Measurements from ENCODE around the gene TCF12.
"Not testable (repeated sequence)": the region's sequence is repeated elsewhere in the genome, so short reads cannot be mapped to it uniquely, and the experiment has no call there.

Gene TCF12

DNA sequence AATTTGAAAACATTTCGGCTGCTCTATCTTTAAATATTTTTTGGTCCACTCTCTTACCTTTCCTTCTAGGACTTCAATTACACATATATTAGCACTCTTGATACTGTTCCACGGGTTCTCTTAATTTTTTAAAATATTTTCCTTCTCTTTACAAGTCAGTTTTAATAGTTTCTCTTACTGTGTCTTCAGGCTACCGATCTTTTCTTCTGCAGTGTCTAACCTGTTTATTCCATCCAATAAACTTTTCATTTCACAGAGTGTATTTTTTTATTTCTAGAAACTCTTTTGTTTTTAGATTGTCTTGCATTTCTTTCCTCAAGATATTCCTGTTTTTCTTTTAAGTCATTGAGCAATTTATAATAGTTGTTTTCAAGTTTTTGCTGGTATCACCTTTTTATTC lies 27.7 kb downstream of the TCF12 start:
- no peak for DNase-seq (ENCODE audit: low read depth)

DNA sequence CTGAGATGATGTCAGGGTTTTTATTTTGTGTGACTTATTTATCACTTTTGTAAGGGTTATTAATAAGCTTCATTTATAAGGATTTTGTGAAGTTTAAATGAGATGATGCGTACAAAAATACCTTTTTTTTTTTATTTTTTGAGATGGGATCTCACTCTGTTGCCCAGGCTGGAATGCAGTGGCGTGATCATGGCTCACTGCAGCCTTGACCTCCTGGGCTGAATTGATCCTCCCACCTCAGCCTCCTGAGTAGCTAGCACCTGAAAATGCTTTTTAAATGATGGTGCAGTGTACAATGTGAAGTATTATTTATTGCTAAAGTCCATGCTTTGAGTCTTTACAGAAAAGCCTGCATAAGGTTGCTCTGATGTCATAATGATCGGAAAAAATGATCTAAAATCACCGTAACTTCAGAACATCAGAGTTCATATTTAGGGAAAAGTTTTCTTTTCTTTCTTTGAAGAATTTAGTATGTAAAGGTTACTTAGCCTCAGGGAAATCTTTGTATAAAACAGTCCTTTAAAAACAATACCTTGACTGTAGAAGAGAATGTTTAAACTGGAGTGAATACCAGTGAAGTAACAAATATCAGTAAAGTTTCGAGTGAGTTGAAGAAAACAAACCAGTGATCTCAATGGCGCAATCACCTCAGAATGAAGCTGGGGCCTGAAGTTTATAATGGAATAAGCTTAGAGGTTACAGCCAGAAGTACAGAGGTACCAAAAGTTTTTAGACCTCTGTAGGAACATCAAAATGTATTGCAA lies 29.7 kb downstream of the TCF12 start:
- peak; percentile 49 for DNase-seq (ENCODE audit: low read depth)

DNA sequence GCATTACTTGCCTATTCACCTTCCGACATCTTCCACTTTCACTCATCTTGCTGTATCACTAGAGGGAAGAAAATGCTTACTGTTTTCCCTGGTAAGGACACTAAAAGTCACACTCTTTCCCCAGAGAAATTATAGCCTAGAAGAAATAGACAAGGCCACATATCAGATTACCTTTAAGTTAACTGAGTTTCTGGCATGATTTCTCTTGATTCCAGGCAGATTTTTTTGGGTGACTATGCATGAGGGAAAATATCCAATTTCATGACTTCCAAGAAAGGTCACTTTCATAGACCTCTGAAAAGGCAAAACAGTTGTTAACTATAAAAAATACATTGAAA lies 30.3 kb downstream of the TCF12 start:
- no peak for DNase-seq (ENCODE audit: low read depth)

DNA sequence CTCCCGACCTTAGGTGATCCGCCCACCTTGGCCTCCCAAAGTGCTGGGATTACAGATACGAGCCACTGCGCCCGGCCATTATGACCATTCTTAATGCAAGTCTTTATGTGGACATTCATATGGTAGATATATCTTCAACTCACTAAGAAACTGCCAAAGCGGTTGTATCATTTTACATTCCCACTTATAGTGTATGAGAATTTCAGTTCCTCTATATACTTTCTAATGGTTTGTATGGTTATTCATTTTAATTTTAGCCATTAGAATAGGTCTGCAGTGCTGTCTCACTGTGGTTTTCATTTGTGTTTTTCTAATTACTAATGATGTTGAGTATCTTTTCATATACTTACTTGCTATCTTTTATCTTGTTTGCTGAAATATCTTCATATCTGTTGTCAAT lies 32.5 kb downstream of the TCF12 start:
- no peak for DNase-seq (ENCODE audit: low read depth)

DNA sequence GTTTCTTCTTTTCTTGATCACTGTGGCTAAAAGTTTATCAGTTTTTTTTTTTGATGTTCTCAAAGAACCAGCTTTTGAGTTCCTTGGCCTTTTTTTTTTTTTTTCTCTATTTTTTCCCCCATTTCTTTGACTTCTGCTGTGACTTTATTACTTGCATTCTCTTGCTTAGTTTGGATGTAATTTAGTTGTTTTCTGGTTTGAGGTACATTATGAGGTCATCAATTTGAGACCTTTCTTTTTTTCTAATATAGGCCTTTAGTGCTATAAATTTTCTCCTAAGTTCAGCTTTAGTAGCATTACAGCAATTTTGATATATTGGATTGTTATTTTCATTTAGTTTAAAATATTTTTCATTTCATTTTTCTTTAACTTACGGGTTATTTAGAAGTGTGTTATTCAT lies 35.3 kb downstream of the TCF12 start:
- DNase-seq (ENCODE audit: low read depth) = no peak

DNA sequence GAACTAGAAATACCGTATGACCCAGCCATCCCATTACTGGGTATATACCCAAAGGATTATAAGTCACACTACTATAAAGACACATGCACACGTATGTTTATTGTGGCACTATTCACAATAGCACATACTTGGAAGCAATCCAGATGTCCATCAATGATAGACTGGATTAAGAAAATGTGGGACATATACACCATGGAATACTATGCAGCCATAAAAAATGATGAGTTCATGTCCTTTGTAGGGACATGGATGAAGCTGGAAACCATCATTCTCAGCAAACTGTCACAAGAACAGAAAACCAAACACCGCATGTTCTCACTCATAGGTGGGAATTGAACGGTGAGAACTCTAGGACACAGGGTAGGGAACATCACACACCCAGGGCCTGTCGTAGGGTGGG lies 36.6 kb downstream of the TCF12 start:
- not testable (repeated sequence) for DNase-seq (ENCODE audit: low read depth)

DNA sequence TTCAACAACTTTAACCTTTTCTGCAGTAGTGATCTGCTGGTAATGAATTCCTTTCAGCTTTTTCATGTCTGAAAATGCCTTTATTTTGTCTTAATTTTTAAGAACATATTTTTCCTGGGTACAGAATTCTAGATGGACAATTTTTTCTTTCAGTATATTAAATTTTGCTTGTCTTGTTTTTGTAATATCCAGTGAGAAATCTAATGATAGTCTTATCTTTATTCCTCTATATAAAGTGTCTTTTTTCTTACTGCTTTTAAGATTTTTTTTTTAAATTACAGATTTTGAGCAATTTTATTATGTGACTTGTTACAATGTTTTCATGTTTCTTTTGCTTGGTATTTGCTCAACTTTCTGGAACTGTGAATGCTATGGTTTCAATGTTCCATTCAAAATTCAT lies 38.1 kb downstream of the TCF12 start:
- no peak for DNase-seq (ENCODE audit: low read depth)

DNA sequence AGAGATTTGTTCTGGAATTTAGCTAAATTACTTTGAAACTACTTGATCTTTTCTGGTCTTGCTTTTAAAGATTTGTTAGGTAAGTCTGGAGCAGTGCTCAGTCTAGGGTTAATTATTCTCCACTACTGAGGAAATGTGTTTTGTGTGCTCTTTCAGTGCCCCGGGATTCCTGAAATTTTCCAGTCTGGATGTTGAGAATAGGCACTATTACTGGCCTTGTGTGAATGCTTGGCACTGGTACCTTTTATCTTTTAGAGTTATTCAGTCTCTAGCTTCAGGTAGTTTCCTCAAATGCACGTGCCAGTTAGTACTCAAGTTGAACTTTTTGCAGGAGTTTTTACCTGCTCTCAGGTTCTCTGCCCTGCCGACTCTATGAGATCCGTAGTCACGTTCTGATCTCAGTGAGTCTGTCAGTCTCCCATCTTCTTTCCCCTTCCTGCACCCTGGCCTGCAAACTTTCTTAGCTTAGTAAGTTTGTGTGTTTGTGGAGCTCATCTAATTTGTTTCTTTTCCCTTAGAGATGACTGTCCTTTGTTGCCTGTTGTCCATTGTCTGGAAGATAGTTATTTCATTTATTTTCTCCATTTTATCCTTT lies 39.5 kb downstream of the TCF12 start:
- no peak for DNase-seq (ENCODE audit: low read depth)

DNA sequence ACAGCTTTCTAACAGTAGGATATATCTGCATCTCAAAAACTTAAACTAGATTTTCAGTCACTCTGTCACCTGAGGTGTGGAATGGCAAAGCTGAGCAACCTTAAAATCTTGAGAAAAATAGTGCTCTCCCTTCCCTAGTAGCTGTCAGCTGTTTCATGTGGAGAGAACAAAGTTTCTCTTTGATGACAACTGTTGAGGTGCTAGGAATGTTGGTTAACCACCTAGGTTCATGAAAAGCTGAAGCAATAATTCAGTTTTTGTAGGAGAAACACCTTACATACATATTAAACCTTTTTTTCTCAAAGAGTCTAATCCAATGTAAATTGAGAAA lies 40.8 kb downstream of the TCF12 start:
- no peak for DNase-seq (ENCODE audit: low read depth)

DNA sequence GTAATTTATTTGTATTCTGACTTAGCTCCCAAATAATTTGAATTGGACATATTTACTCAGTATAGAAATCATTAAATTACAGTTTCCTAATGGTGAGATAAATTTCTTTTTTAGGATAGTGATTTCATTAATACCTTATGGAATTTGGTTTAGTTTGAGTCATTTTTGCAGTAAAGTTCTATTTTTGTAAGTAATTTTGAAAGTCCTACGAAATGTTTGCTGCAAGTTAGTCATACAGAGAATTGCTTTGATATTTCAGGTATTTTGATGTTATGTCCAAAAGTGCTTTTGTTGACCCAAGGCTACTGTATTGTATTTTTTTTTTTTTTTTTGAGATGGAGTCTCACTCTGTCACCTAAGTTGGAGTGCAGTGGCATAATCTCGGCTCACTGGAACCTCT lies 41.7 kb downstream of the TCF12 start:
- DNase-seq (ENCODE audit: low read depth) = no peak

DNA sequence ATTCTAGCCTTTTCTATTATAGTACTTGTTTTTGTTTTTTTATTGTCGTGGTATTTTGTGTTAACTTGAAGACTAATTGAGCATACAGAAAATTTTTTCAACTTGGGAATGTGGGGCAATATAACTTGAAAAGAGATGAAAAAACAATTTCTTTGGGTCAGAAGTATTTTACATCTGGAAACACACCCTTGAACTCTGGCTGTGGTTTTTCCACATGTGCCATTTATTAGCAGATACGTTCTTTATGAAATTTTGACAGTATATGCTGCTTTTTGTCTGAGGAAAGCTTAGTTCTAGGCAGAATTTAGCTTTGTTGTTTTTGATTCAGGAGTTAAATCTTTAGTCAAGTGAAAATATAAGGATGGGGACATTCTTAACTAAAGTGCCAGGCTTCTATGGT lies 44.7 kb downstream of the TCF12 start:
- DNase-seq (ENCODE audit: low read depth) = no peak

DNA sequence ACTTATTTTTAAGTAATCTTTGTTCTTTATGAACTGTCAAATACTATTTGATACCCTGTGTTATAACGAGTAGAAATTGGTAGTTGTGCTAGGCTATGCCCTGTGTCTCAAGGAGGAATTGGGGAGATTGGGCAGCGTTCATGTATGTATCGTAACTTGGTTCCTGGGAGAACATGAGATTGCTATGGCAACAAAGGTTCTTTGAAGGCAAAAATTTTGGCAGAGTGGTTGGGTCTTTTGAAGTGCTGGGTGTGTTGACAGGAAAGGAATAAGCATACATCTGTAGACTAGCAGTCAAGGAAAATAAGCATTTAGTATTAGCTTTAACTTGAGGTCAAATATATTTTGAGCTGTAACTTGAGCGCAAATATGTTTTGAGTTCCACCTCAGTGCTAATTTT lies 45.3 kb downstream of the TCF12 start:
- DNase-seq (ENCODE audit: low read depth) = no peak

DNA sequence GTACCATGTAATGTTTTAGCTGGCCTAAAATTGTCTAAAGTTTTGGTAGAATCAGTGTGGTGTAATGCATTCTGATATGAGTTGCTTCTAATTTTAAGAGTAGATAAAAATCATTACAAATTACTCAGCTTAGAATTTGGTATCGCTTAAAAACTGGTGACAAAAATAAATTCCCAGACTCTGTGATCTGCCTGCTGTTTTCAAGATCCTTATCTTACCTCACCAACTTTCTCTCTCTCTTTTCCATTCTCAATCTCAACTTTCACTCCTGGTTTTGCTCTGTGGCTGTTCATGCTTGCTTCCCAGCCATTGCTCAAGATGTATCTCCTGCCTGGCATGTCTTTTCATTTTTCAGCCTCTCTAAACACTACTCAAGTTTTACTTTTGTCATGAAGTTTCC lies 45.7 kb downstream of the TCF12 start:
- peak; percentile 79 for DNase-seq (ENCODE audit: low read depth)

DNA sequence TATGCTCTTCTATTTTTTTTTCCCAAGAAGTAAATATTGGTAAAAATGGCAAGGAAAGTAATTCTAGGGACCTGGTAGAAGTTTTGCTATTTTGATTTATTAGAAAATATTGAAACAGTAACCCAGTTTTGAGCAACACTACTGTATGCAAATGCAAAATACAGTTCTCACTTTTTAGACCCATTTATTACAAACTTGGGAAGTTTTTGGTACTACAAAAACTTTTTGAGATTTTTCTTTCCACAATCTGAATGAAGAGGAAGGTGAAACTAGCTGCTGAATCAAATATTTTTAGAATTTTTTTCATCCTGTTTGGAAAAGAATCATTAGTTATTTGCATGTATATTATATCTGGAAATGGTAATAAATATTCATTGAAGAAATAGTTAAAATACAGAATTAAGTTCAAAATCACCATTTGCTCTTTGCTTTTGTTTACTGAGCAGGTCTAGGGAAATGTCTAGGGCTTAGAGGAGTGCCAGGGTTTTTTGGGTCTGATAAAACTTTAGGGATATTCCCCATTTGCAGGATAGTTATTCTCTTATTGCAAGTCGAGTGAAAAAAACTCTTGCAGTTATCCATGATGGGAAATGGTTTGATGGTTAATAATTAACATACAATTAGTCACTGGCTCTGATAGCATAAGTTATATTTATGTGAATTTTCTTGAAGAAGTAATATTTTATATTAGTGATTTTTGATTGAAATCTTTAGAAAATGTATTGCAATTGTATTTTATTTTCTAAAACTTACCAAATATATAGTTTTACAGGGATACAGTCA lies 47.0 kb downstream of the TCF12 start:
- DNase-seq (ENCODE audit: low read depth) = no peak

DNA sequence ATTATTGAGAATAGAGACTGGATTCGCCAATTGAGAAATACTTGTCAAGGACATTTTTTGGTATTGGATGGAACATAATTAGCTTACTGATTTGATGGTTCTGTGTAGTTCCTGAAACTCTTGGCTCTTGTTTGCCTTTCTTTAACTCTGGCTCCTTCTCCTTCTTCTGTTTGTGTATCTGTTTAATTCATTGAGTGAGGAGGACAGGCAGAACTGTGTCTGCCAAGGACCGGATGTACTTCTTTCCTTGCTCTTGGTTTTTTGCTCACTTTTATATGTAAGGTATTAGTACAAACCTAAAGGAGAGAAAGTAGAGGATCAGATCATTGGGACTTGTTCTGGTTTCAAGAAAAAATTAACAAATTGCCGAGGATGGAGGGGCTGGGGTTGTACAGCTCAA lies 48.9 kb downstream of the TCF12 start:
- DNase-seq (ENCODE audit: low read depth) = no peak

DNA sequence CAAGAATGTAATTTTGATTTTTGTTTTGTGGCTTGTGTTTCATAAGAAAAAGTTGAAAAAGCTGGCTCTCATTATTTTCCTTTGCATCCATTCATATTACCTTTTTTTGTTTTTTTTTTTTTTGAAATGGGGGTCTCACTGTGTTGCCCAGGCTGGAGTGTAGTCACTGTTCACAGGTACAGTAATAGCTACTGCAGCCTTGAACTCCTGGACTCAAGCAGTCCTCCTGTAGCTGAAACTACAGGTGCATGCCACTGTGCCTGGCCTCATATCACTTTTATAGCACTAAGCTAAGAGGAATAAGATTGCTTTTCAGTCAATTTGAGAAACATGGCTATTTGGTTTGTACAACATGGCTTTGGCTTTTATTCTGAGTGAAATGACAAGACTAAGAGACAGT lies 49.8 kb downstream of the TCF12 start:
- DNase-seq (ENCODE audit: low read depth) = no peak

DNA sequence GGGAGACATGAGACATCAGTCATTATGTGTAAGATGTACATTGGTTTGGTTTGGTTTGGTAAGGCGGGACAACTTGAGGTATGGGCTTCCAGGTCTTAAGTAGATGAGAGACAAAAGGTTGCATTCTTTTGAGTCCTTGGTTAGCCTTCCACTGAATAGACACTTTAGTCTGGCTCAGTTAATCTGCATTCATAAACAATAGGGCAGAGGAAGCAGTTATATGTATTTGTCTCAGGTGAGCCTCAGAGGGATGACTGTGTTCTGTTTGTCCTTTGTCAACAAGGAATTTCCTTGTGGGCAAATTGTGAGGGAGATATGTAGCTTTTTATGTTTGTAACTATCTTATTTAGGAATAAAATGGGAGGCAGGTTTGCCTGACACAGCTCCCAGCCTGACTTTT lies 50.4 kb downstream of the TCF12 start:
- no peak for DNase-seq (ENCODE audit: low read depth)

DNA sequence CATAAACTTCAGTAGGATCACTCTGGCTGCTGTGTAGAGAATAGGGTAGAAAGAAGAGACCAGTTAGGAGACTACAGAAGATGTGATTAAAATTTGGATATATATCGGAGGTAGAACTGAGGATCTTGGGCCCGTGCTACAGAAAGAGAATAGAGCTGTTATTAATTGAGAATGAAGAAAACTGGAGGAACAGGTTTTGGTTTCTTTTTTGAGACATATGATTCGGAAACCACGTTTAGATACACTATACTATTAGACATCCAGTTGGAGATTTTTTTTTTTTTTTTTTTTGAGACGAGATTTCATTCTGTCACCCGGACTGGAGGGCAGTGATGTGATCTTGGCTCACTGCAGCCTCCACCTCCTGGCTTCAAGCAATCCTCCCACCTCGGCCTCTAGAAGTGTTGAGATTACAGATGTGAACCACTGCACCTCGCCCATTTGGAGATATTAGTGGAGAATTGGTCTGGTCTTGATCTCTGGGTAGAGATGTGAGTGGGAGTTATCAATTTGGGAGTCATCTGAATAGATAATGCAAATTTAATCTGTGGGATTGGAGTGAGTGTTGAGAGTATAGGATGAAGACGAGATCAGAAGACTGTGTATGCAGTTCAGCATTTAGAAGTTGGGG lies 50.9 kb downstream of the TCF12 start:
- no peak for DNase-seq (ENCODE audit: low read depth)

DNA sequence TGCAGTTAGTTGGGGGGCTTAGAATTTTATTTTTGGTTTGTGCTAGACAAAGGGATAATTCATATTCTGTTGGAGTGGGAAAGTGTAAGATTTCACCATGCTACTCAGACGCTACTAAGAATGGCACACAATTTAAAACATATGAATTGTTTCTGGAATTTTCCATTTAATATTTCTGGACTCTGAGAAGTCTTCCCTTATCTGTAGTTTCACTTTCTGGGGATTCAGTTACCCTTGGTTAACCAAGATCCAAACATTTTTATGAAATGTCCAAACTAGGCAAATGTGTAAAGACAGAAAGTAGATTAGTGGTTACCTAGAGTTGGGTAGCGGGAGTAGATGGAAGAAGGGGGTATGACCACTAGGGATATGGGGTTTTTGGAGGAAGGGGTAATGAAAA lies 53.1 kb downstream of the TCF12 start:
- peak; percentile 40 for DNase-seq (ENCODE audit: low read depth)

DNA sequence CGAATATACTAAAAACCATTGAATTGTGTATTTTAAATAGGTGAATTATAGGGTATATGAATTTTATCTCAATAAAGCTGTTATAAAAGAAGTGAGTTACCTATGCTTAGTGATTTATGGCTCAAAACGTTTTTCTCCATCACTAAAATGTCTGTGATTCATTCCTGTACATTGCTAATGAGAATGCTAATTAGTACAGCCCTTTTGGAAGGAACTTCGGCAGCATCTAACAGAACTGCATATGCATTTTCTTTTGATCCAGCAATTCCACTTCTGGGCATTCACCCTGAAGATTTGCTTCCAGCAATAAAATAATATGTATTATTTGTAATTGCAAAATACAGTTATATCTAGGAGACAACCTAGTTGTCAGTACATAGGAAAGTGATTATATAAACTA lies 53.6 kb downstream of the TCF12 start:
- no peak for DNase-seq (ENCODE audit: low read depth)

DNA sequence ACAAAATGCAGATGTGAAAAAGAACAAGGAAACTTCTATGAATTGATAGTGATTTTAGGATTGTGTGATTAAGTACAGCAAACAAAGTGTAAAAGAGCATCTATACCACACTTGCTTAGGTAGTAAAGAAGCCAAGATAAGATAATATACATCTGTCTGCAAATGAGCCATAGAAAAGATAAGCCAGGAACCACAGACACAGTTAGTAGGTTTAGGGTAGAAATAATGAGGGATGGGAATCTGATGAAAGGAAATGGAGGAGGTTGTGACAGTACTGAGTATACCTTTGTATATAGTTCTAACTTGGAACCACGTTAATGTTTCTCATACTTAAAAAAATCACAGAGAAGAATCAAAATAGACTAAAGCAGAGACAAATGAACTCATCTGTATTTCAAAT lies 54.0 kb downstream of the TCF12 start:
- DNase-seq (ENCODE audit: low read depth) = no peak

DNA sequence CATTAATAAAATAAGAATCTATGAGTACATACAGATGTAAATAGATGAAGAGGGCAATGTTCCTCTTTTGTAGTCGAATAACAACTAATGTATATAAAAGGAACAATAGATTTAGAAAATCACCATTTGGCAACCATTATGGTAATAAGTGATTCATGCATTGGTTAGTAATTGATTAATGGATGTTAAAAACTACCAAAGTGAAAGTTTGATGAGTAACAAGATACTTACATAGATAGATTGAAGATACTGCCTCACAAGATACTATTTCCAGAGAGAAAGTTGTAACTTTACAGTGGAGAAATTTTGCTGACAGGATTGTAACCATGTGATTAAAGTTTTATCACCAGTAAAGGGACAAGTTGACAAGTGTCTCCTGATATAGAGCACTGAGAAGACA lies 55.0 kb downstream of the TCF12 start:
- no peak for DNase-seq (ENCODE audit: low read depth)

DNA sequence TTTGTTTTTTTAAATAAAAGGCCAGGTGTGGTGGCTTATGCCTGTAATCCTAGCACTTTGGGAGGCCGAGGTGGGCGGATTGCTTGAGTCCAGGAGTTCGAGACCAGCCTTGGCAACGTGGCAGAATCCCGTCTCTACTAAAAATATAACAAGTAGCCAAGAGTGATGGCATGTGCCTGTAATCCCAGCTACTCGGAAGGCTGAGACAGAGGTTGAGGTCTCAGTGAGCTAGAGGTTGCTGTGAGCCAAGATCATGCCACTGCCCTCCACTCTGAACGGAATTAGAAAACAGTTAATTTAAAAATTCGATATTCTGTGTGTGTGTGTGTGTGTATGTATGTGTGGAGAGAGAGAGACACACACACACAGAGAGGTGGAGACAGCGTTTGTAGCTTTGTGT lies 58.8 kb downstream of the TCF12 start:
- DNase-seq (ENCODE audit: low read depth) = no peak
